Activated B cell treated with CpG ODN at 0.5 μM for 24 hours (primary cell): Measurements from ENCODE around the gene RNASEH2B. TPM values are rescaled to one million over a fixed set of nuclear protein-coding genes. Genes with fewer than 3 reads are reported as not detected.

ENCODE experiments used
- ATAC-seq: fragments of 200-7000 bp; cut with Tn5 transposase; one replicate; pipeline ENCODE4 v1.10.0; 2021; ENCODE audit warnings: low read depth, mild to moderate bottlenecking, moderate library complexity
- CTCF ChIA-PET: fragments of 350-600 bp; sonication (Branson Sonifier 250); formaldehyde crosslinking; loops from one replicate; lab custom pipeline; 2021; ENCODE audit warnings: antibody characterized with exemption; lab: Charles Lee
- POLR2A ChIA-PET: fragments of 350-600 bp; sonication (Branson Sonifier 250); formaldehyde crosslinking; loops from one replicate; lab custom pipeline; 2021; ENCODE audit warnings: antibody characterized with exemption; lab: Charles Lee
- DNase-seq: peaks from one replicate; pipeline ENCODE4 v3.0.0; 2022
- H3K27ac Mint-ChIP-seq: one replicate; pipeline ENCODE4 v1.8.0; 2020; ENCODE audit warnings: mixed read lengths
- H3K27me3 Mint-ChIP-seq: one replicate; pipeline ENCODE4 v1.8.0; 2021; ENCODE audit warnings: mixed read lengths
- H3K36me3 Mint-ChIP-seq: one replicate; pipeline ENCODE4 v1.8.0; 2021; ENCODE audit warnings: low read depth, mixed read lengths
- H3K4me1 Mint-ChIP-seq: one replicate; pipeline ENCODE4 v1.8.0; 2021; ENCODE audit warnings: mixed read lengths
- H3K4me3 Mint-ChIP-seq: one replicate; pipeline ENCODE4 v1.8.0; 2020; ENCODE audit warnings: mild to moderate bottlenecking, mixed read lengths
- H3K9me3 Mint-ChIP-seq: one replicate; pipeline ENCODE4 v1.8.0; 2020; ENCODE audit warnings: mixed read lengths
- CTCF ChIP-seq: fragments of 200-600 bp; IDR thresholded peaks from one replicate; pipeline ENCODE4 v1.8.0; 2022; ENCODE audit warnings: antibody characterized with exemption, mild to moderate bottlenecking
- intact Hi-C: fragments of 100-400 bp; cut with micrococcal nuclease; formaldehyde crosslinking; loops from one replicate; pipeline ENCODE4 v1.15.1; 2024
- total RNA-seq: library from RNA; stranded (reverse); gene quantifications from 2 replicates; pipeline ENCODE4 v1.2.3, GENCODE V29; 2022

RNASEH2B gene
- total RNA-seq, 1 donor from 2014 or later = 103 TPM

GRCh38 chr13:50910485-50910805, 854 bp downstream of the RNASEH2B start:
- ChIA-PET CTCF (interaction anchor here (1.0 to 2.6 kb wide), 6 partner anchors 99 to 974 kb away, joined by 3 to 28 read pairs (median 15); partner anchors contain the start of gene SPRYD7), POLR2A (interaction anchor here (0.5 to 9.1 kb wide), 13 partner anchors 17 to 974 kb away, joined by 3 to 219 read pairs (median 19); partner anchors contain the start of genes SPRYD7 and TRIM13)
- TF ChIP-seq CTCF = no peak
- intact Hi-C loops = loop anchor here (2.0 to 10.0 kb wide), 4 partner anchors 153 to 1256 kb away; no protein-coding TSS in a partner anchor
- peaks cover 55% of the 10 kb centered on the region for H3K4me1 Mint-ChIP-seq
- no peaks in the 10 kb centered on the region for H3K36me3 Mint-ChIP-seq
- no peaks in the 10 kb centered on the region for H3K9me3 Mint-ChIP-seq
- H3K27me3 Mint-ChIP-seq = no peaks in the 10 kb centered on the region
- no peak for DNase-seq
- peak overlapping the region; percentile 97 for H3K27ac Mint-ChIP-seq
- peak overlapping the region; percentile 93 for H3K4me3 Mint-ChIP-seq
- no peak for ATAC-seq

- no peak for DNase-seq
- Mint-ChIP-seq H3K9me3 (no peaks in the 10 kb centered on the region), H3K4me3 (peak overlapping the region; percentile 93), H3K36me3 (no peaks in the 10 kb centered on the region), H3K27ac (peak overlapping the region; percentile 97), H3K4me1 (peaks cover 61% of the 10 kb centered on the region), H3K27me3 (no peaks in the 10 kb centered on the region)
- ChIA-PET CTCF (interaction anchor here (0.8 to 5.2 kb wide), 46 partner anchors 9 to 1118 kb away, joined by 3 to 82 read pairs (median 5); partner anchors contain the start of genes KPNA3, SPRYD7 and TRIM13), POLR2A (interaction anchor here (0.5 to 9.1 kb wide), 24 partner anchors 9 to 1285 kb away, joined by 3 to 219 read pairs (median 8); partner anchors contain the start of genes SPRYD7 and TRIM13)
- ATAC-seq = no peak
- intact Hi-C loops = loop anchor here (1.0 to 10.0 kb wide), 7 partner anchors 154 to 1256 kb away; partner anchors contain the start of gene SPRYD7
- TF ChIP-seq CTCF = no peak
These were observed 1.6 kb downstream of the RNASEH2B start for GRCh38 chr13:50911081-50911631.

GRCh38 chr13:50911937-50912795, 2.6 kb downstream of the RNASEH2B start:
- Mint-ChIP-seq H3K4me1 (peaks cover 71% of the 10 kb centered on the region), H3K4me3 (peak overlapping the region; percentile 93), H3K27ac (peak overlapping the region; percentile 97), H3K36me3 (peaks cover 2% of the 10 kb centered on the region), H3K9me3 (no peaks in the 10 kb centered on the region), H3K27me3 (no peaks in the 10 kb centered on the region)
- peak; percentile 58 for ATAC-seq
- POLR2A ChIA-PET = interaction anchor here (0.6 to 9.1 kb wide), 26 partner anchors 10 to 1284 kb away, joined by 3 to 219 read pairs (median 6); partner anchors contain the start of genes SPRYD7 and TRIM13
- DNase-seq = peak; percentile 82
- intact Hi-C loops = loop anchor here (1.0 to 10.0 kb wide), 20 partner anchors 101 to 1257 kb away; partner anchors contain the start of genes KPNA3, SPRYD7 and TRIM13
- CTCF ChIA-PET = interaction anchor here (0.7 to 5.2 kb wide), 52 partner anchors 10 to 1119 kb away, joined by 3 to 82 read pairs (median 4); partner anchors contain the start of genes KPNA3, SPRYD7 and TRIM13
- no peak for TF ChIP-seq CTCF

GRCh38 chr13:50912851-50913250, 3.3 kb downstream of the RNASEH2B start:
- ATAC-seq = no peak
- H3K27ac Mint-ChIP-seq = no peak overlapping the region
- peaks cover 2% of the 10 kb centered on the region for H3K36me3 Mint-ChIP-seq
- peaks cover 75% of the 10 kb centered on the region for H3K4me1 Mint-ChIP-seq
- ChIA-PET POLR2A (interaction anchor here (1.5 to 9.1 kb wide), 11 partner anchors 19 to 936 kb away, joined by 3 to 219 read pairs (median 19); partner anchors contain the start of gene TRIM13), CTCF (interaction anchor here (1.6 to 5.2 kb wide), 10 partner anchors 105 to 936 kb away, joined by 6 to 82 read pairs (median 20); partner anchors contain the start of gene TRIM13)
- TF ChIP-seq CTCF = no peak
- no peaks in the 10 kb centered on the region for H3K27me3 Mint-ChIP-seq
- H3K9me3 Mint-ChIP-seq = no peaks in the 10 kb centered on the region
- DNase-seq = no peak
- intact Hi-C loops = loop anchor here (1.0 to 10.0 kb wide), 16 partner anchors 102 to 1258 kb away; partner anchors contain the start of genes KPNA3 and TRIM13
- no peak overlapping the region for H3K4me3 Mint-ChIP-seq
